Measurements from ENCODE around the gene UCN.

Gene UCN

DNA sequence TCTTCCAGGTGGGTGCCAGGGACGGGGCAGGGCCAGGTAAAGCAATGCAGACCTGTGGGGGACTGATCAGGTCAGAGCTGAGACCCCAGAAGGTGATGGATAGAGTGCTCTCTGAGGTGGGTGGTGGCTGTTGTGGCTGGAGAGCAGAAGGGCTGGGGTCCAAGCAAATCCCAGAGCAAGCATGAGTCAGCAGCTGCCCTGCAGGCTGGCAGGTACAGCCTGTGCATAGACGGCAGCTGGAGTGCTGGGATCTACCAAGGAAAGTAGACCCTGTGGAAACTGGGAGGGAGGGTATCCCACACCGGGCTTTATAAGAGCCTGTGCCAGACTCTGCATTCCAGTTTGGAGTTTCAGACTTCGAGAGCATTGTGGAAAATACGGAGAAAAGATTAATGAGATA is 25.4 kb downstream of the UCN start:
- Histone ChIP-seq H3F3A (ENCODE audit: low read depth) (no peaks in the 10 kb centered on the region), H2AFZ (ENCODE audit: low read length) (no peak overlapping the region), H4K20me1 (ENCODE audit: insufficient read depth, low read length, poor library complexity, severe bottlenecking) (no peaks in the 10 kb centered on the region), H3K36me3 (ENCODE audit: insufficient read depth, low read length) (no peaks in the 10 kb centered on the region), H3K9me2 (replicated peaks; ENCODE audit: low read depth, low read length) (no peaks in the 10 kb centered on the region), H3K9me3 (ENCODE audit: insufficient read depth, low read depth, low read length) (no peaks in the 10 kb centered on the region), H3K79me2 (ENCODE audit: insufficient read depth, low read length) (no peaks in the 10 kb centered on the region), H3K4me3 (ENCODE audit: low read length, poor library complexity, severe bottlenecking) (no peak overlapping the region), H3K27me3 (ENCODE audit: insufficient read depth, low read length, poor library complexity, severe bottlenecking) (no peaks in the 10 kb centered on the region), H3K4me2 (ENCODE audit: low read depth, low read length, poor library complexity, severe bottlenecking) (no peak overlapping the region), H3K4me1 (ENCODE audit: insufficient read depth, low read length, poor library complexity, severe bottlenecking) (peaks cover 7% of the 10 kb centered on the region), H3K9ac (ENCODE audit: low read depth, low read length, poor library complexity, severe bottlenecking) (no peak overlapping the region)
- TF ChIP-seq EZH2phosphoT487 (IDR thresholded peaks at IDR 0.05; ENCODE audit: borderline replicate concordance) = no peak
- TF ChIP-seq, protein P1, sequence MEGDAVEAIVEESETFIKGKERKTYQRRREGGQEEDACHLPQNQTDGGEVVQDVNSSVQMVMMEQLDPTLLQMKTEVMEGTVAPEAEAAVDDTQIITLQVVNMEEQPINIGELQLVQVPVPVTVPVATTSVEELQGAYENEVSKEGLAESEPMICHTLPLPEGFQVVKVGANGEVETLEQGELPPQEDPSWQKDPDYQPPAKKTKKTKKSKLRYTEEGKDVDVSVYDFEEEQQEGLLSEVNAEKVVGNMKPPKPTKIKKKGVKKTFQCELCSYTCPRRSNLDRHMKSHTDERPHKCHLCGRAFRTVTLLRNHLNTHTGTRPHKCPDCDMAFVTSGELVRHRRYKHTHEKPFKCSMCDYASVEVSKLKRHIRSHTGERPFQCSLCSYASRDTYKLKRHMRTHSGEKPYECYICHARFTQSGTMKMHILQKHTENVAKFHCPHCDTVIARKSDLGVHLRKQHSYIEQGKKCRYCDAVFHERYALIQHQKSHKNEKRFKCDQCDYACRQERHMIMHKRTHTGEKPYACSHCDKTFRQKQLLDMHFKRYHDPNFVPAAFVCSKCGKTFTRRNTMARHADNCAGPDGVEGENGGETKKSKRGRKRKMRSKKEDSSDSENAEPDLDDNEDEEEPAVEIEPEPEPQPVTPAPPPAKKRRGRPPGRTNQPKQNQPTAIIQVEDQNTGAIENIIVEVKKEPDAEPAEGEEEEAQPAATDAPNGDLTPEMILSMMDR (conservative IDR thresholded peaks at IDR 0.05; ENCODE audit: low read length) = no peak

DNA sequence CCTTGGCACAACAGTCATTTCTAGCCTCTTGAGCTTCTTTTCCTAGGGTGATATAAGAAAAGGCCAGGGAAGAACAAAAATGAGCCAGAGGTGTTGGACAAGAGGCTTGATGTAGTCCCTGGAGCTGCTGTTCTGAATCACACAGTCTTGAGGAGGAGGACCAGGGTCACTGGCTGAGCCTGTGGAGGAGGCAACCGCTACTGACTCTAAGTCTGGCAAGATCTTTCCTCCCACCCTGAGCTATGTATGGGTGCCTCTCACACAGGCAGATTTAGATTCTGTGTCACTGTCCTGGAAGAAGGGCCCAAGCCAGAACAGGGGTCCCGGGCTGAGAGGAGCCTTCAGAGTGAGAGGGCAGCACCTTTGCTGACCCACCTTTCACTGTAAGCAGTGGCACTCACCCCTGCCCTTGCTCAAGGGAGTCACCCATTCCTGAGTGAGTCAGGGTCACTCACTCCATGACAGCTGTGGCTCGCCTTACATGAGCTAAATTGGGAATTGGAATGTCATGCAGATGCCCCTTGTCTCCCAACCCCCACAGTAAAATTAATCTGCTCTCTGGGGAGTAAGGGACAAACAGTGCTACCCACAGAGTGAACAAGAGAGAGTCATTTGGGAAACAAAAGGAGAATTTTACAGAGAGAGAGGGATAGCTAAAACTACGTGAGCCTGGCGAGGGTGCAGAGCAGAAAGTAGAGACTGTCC is 26.2 kb downstream of the UCN start, which contains the start of gene TRIM54:
TSS of gene TRIM54 (plus strand) at position 575 of the 705 bp plus-strand sequence. CDS start 303 bp downstream, outside the sequence.
- Histone ChIP-seq H3K9ac (ENCODE audit: low read depth, low read length, poor library complexity, severe bottlenecking) (no peak within 1 kb of the TSS), H3K9me2 (replicated peaks; ENCODE audit: low read depth, low read length) (no peaks in the 10 kb centered on the region), H3F3A (ENCODE audit: low read depth) (no peaks in the 10 kb centered on the region), H3K36me3 (ENCODE audit: insufficient read depth, low read length) (no peaks in the 10 kb centered on the region), H3K4me2 (ENCODE audit: low read depth, low read length, poor library complexity, severe bottlenecking) (no peak within 1 kb of the TSS), H3K27me3 (ENCODE audit: insufficient read depth, low read length, poor library complexity, severe bottlenecking) (no peaks in the 10 kb centered on the region), H3K4me3 (ENCODE audit: low read length, poor library complexity, severe bottlenecking) (no peak within 1 kb of the TSS), H3K9me3 (ENCODE audit: insufficient read depth, low read depth, low read length) (no peaks in the 10 kb centered on the region), H3K79me2 (ENCODE audit: insufficient read depth, low read length) (no peaks in the 10 kb centered on the region), H4K20me1 (ENCODE audit: insufficient read depth, low read length, poor library complexity, severe bottlenecking) (no peaks in the 10 kb centered on the region), H2AFZ (ENCODE audit: low read length) (no peak within 1 kb of the TSS), H3K4me1 (ENCODE audit: insufficient read depth, low read length, poor library complexity, severe bottlenecking) (peaks cover 7% of the 10 kb centered on the region)
- no peak for TF ChIP-seq EZH2phosphoT487 (IDR thresholded peaks at IDR 0.05; ENCODE audit: borderline replicate concordance)
- TF ChIP-seq, protein P1 (conservative IDR thresholded peaks at IDR 0.05; ENCODE audit: low read length) = no peak

DNA sequence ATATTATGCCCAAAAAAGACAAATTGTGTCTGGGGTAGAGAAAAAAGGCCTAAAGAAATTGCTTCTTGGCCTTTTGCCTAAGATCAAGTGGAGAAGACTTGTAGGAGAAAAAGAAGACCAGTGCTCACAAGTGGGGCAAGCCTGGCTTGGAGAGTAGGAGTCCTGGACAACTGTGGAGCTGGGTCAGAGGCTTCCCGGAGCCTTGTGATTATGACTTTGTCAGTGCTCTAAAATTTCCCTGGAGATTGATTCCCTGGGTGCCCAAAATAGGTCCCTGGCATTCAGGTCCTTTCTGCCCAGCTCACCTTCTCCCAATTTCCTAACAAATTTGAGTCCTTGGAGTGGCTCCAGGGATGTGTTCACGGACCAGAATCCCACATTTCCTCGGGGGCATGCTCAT is 26.8 kb downstream of the UCN start:
- Histone ChIP-seq H4K20me1 (ENCODE audit: insufficient read depth, low read length, poor library complexity, severe bottlenecking) (no peaks in the 10 kb centered on the region), H3K4me3 (ENCODE audit: low read length, poor library complexity, severe bottlenecking) (no peak overlapping the region)

More for the DNA sequence above, 26.8 kb downstream of the UCN start:
- Histone ChIP-seq H3K36me3 (ENCODE audit: insufficient read depth, low read length) (no peaks in the 10 kb centered on the region), H2AFZ (ENCODE audit: low read length) (no peak overlapping the region), H3K27me3 (ENCODE audit: insufficient read depth, low read length, poor library complexity, severe bottlenecking) (no peaks in the 10 kb centered on the region), H3K9ac (ENCODE audit: low read depth, low read length, poor library complexity, severe bottlenecking) (no peak overlapping the region), H3K4me1 (ENCODE audit: insufficient read depth, low read length, poor library complexity, severe bottlenecking) (peaks cover 7% of the 10 kb centered on the region), H3K9me2 (replicated peaks; ENCODE audit: low read depth, low read length) (no peaks in the 10 kb centered on the region), H3F3A (ENCODE audit: low read depth) (no peaks in the 10 kb centered on the region), H3K4me2 (ENCODE audit: low read depth, low read length, poor library complexity, severe bottlenecking) (no peak overlapping the region), H3K79me2 (ENCODE audit: insufficient read depth, low read length) (no peaks in the 10 kb centered on the region), H3K9me3 (ENCODE audit: insufficient read depth, low read depth, low read length) (no peaks in the 10 kb centered on the region)
- TF ChIP-seq, protein P1 (conservative IDR thresholded peaks at IDR 0.05; ENCODE audit: low read length) = no peak
- no peak for TF ChIP-seq EZH2phosphoT487 (IDR thresholded peaks at IDR 0.05; ENCODE audit: borderline replicate concordance)
